Heart left ventricle (tissue), 16 donors: ENCODE results near the gene SRPK2. TPM values are rescaled to one million over a fixed set of nuclear protein-coding genes. Genes with fewer than 3 reads are reported as not detected.

Experiments used
- ATAC-seq, 4 donors: fragments of 200-7000 bp; cut with Tn5 transposase; one replicate each; pipeline ENCODE4 v1.9.1; 2020 to 2022; ENCODE audit warnings: moderate library complexity in 4 of 4, mild to moderate bottlenecking in 3 of 4, moderate number of reproducible peaks in 1 of 4
- DNase-seq, 5 donors: peaks; one replicate each; pipeline ENCODE4 v3.0.0-alpha.2; 2020
- H3K27ac ChIP-seq, 12 donors: fragments of 200-600 bp; sonication (generic) in 4 of 12; one replicate each; pipeline versions ENCODE4 v1.5.0 to v1.8.0; 2016 to 2022; ENCODE audit warnings: mild to moderate bottlenecking in 2 of 12
- H3K27me3 ChIP-seq, 9 donors: fragments of 200-600 bp; sonication (generic) in 2 of 9; one replicate each; pipeline versions ENCODE4 v1.5.1 to v1.8.0; 2016 to 2022; ENCODE audit warnings: mild to moderate bottlenecking in 3 of 9
- H3K36me3 ChIP-seq, 9 donors: fragments of 200-600 bp; sonication (generic) in 2 of 9; one replicate each; pipeline versions ENCODE4 v1.5.0 to v1.8.0; 2018 to 2022; ENCODE audit warnings: mild to moderate bottlenecking in 2 of 9
- H3K4me1 ChIP-seq, 12 donors: fragments of 200-600 bp; sonication (generic) in 4 of 12; one replicate each; pipeline versions ENCODE4 v1.5.0 to v1.8.0; 2016 to 2022; ENCODE audit warnings: mild to moderate bottlenecking in 3 of 12
- H3K4me3 ChIP-seq, 12 donors: fragments of 200-600 bp; sonication (generic) in 4 of 12; one replicate each; pipeline versions ENCODE4 v1.5.0 to v1.8.0; 2017 to 2022; ENCODE audit warnings: mild to moderate bottlenecking in 9 of 12, moderate library complexity in 4 of 12
- H3K9me3 ChIP-seq, 12 donors: fragments of 200-600 bp; sonication (generic) in 4 of 12; one replicate each; pipeline versions ENCODE4 v1.5.0 to v1.8.0; 2016 to 2022; ENCODE audit warnings: mild to moderate bottlenecking in 1 of 12
- CTCF ChIP-seq, 12 donors: fragments of 200-600 bp; sonication (generic) in 4 of 12; IDR thresholded peaks; one replicate each; pipeline versions ENCODE4 v1.5.0 to v1.8.0; 2018 to 2022; ENCODE audit warnings: antibody characterized with exemption in 12 of 12, mild to moderate bottlenecking in 5 of 12
- POLR2A ChIP-seq, 2 donors: fragments of 450-650 bp; IDR thresholded peaks; one replicate each; pipeline ENCODE4 v1.6.1; 2017; ENCODE audit warnings: antibody characterized with exemption in 2 of 2, mild to moderate bottlenecking in 2 of 2, moderate library complexity in 2 of 2
- WGBS, 4 donors: extraction: QIAGEN DNeasy Blood & Tissue Kit in 2 of 4; methylation state at CpG; one replicate each; pipeline versions ENCODE4 v1.1.5 to v1.1.7; 2013 to 2018; 5-methylcytosine and 5-hydroxymethylcytosine counted together
- intact Hi-C, 10 donors: fragments of 100-400 bp; cut with DNase I; formaldehyde crosslinking; loops; one replicate each; pipeline versions ENCODE4 v1.11.1 to v1.14.2; 2022
- polyA plus RNA-seq, 2 donors: library from polyadenylated mRNA; stranded (reverse); fragments of 200-250 nt; gene quantifications; one replicate each; pipeline ENCODE4 v1.2.3, GENCODE V29; 2013
- total RNA-seq, 9 donors: library from RNA; depleted of rRNA in 2 of 9; stranded (reverse); fragments of >200 nt in 2 of 9; fragmentation: NEBNext Ultra II Directional in 3 of 9; extraction: Animal tissue kit (Norgen Biotek cat#: 25700) in 3 of 9; gene quantifications; one replicate each; pipeline versions ENCODE4 v1.1.0 to v1.2.4, GENCODE V29; 2016 to 2023
- donor health status: ischemic (EF 13 %, LVEDD 7.1; RV severe dilation, severe dysfunction).
- donor health status: healthy with polysubstance abuse.
- donor health status: DM: no; HTN: yes; CAD: no.
- donor health status: DM: no; HTN: no; CAD: no.
- donor health status: ischemic (EF 25% LVEDD 6.9; RV normal size, moderate dysfunction).
- donor health status: ischemic (EF 25% LVEDD 5.7; RV mildly dilated, moderate dysfunction).
- donor health status: healthy.
- donor health status: DM: yes; HTN: yes; CAD: no.
- donor health status: ischemic (EF 35%, LVEDD 5.7; RV mildly dilated, moderate dysfunction).
- donor health status: nonischemic (EF 11% LVEDD 7.7; RV severe dilation, severe dysfunction).
- donor health status: DM: yes; HTN: yes; CAD: no.
- donor health status: PGD.
- donor health status: ischemic (EF 29% LVEDD 5.4; RV normal size, mild dysfunction).
- donor health status: nonischemic (EF 23%, LVEDD 6.1; RV moderate dilation, normal function).

The SRPK2 gene
- total and polyA plus RNA-seq, 11 donors: 8.6 to 42.4 (median 33.5) TPM

- peaks cover 7 to 50% (median 32%) of the 10 kb centered on the region in 12 donors for H3K4me1 ChIP-seq
- ATAC-seq: no peak
- H3K36me3 ChIP-seq: no peaks in the 10 kb centered on the region
- TF ChIP-seq POLR2A (IDR thresholded peaks at IDR 0.05) (no peak), CTCF (IDR thresholded peaks at IDR 0.05) (no peak)
- DNase-seq: no peak
- H3K4me3 ChIP-seq: no peak overlapping the region
- H3K9me3 ChIP-seq: peaks cover 0 to 8% (median 0%) of the 10 kb centered on the region in 12 donors
- WGBS, 4 donors: 90 to 91% (median 90%) methylated on average over 6 of the region's 6 CpGs
- no peaks in the 10 kb centered on the region for H3K27me3 ChIP-seq
- H3K27ac ChIP-seq: no peak overlapping the region
- intact Hi-C loops: no loop called here
These were observed 33.0 kb downstream of the SRPK2 start for GRCh38 chr7:105355701-105356100.

DNA sequence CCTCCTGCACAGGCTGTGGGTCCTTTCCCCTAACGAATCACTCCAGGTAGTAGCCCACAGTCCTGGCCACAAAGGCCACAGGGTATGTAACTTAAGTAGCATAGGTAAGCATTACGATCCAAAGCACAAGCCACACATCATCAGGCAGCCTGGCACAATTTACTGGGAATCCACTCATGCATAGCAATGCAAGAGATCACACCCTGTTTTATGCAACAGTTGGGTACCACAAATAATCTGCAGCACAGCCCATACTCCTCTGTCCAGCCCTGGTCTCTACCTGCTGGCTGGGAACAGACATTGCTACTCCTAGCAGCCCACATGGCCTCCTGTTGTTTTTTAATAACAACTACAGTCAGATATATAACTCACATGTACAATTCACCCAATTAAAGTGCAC is 34.3 kb downstream of the SRPK2 start:
- H3K9me3 ChIP-seq: no peaks in the 10 kb centered on the region
- H3K4me1 ChIP-seq: peaks cover 7 to 52% (median 32%) of the 10 kb centered on the region in 12 donors
- H3K27ac ChIP-seq: peak overlapping the region in 2 of 12 donors; percentile 13 to 15
- intact Hi-C loops: no loop called here
- TF ChIP-seq POLR2A (IDR thresholded peaks at IDR 0.05) (no peak), CTCF (IDR thresholded peaks at IDR 0.05) (no peak)
- 81 to 91% (median 86%) methylated on average over 2 of the region's 2 CpGs for WGBS, 4 donors
- no peak for DNase-seq
- ATAC-seq: no peak
- no peak overlapping the region for H3K4me3 ChIP-seq
- H3K27me3 ChIP-seq: no peaks in the 10 kb centered on the region
- H3K36me3 ChIP-seq: no peaks in the 10 kb centered on the region

DNA sequence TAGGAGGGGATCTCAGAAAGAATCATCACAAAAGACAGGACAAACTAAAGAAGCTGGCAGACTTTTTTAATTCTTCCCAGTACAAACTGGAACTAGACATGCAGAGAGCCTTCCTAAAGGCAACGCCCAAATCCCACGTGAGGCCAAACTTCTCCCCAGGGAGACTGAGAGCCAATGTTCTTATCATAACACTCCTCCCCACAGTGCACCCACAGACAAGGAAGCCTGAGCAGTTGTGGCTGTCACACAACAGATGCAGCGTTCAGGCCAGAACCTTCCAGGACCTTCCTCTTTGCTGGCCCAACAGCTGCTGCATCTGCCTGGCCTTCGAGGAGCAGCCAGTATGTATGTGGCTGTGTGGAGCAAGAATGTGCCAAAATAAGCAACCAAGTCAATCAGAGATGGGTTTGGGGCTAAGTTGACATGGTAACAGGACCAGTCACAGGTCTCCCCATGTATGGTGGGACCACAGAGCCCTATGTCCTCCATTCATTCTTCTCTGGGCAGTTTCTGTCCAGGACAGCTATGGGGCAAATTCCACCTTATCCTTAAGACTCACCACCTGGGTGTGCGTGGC is 34.9 kb downstream of the SRPK2 start:
- Histone ChIP-seq H3K9me3 (no peaks in the 10 kb centered on the region), H3K36me3 (no peaks in the 10 kb centered on the region), H3K27ac (peak overlapping the region in 4 of 12 donors; percentile 13 to 85 (median 20)), H3K4me1 (peaks cover 7 to 52% (median 32%) of the 10 kb centered on the region in 12 donors), H3K27me3 (no peaks in the 10 kb centered on the region), H3K4me3 (no peak overlapping the region)
- DNase-seq (peak; percentile 48 to 76 (median 66)), ATAC-seq (peak in 3 of 4 donors; percentile 67 to 77 (median 69))
- TF ChIP-seq POLR2A (IDR thresholded peaks at IDR 0.05) (no peak), CTCF (IDR thresholded peaks at IDR 0.05) (no peak)
- 32 to 44% (median 36%) methylated on average over 4 to 5 of the region's 5 CpGs for WGBS, 4 donors
- intact Hi-C loops: no loop called here

DNA sequence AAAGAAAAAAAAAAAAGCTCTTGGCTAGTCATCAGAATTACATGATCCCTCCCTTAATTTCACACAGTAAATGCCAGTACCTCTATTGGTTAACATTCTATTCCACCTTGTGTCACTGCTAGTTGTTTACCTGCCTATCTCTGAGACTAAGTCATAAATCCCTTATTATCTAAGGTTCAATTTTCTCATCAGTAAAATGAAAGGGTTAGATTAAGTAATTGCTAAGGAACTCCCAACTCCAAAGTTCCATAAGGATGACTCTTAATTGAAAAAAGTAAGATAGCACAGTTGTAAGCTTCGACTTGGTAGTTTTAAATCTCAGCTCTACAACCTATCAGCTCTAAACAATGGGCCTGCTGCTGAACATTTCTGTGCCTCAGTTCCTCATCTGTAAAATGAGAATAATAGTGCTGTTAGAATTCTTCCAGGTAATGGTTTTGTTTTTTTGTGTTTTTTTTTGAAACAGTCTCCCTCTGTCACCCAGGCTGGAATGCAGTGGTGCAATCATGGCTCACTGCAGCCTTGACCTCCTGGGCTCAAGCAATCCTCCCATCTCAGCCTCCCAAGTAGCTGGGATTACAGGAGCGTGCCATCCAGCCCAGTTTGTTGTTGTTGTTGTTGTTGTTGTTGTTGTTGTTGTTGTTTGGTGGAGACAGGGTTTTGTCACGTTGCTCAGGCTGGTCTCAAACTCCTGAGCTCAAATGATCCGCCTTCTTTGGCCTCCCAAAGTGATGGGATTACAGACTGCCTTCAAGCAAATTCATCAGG is 35.6 kb downstream of the SRPK2 start:
- no peak for DNase-seq
- intact Hi-C loops: no loop called here
- Histone ChIP-seq H3K4me1 (peaks cover 7 to 55% (median 32%) of the 10 kb centered on the region in 12 donors), H3K4me3 (no peak overlapping the region), H3K9me3 (no peaks in the 10 kb centered on the region), H3K36me3 (no peaks in the 10 kb centered on the region), H3K27me3 (no peaks in the 10 kb centered on the region), H3K27ac (peak overlapping the region in 6 of 12 donors; percentile 25 to 85 (median 54))
- no peak for TF ChIP-seq CTCF (IDR thresholded peaks at IDR 0.05)
- TF ChIP-seq POLR2A (IDR thresholded peaks at IDR 0.05): no peak
- WGBS, 4 donors: 83 to 86% (median 84%) methylated on average over 4 of the region's 4 CpGs
- ATAC-seq: no peak
